Measurements from ENCODE around the gene MUC16. TPM values are rescaled to one million over a fixed set of nuclear protein-coding genes. Genes with fewer than 3 reads are reported as not detected.
"Not testable (repeated sequence)": the region's sequence is repeated elsewhere in the genome, so short reads cannot be mapped to it uniquely, and the experiment has no call there.

Gene MUC16
- total and polyA plus RNA-seq, 2 donors (not counting 1 experiment from before 2014, with no cell fraction given) = 0.91 to 1.1 TPM

GRCh38 chr19:9054765-9055164 lies 44.6 kb upstream of the MUC16 start:
- Histone ChIP-seq H3K9ac (ENCODE audit: low read length) (no peak overlapping the region), H4K20me1 (ENCODE audit: control insufficient read depth, insufficient read depth, low read length, poor library complexity, severe bottlenecking) (no peaks in the 10 kb centered on the region), H3K36me3 (replicated peaks in 1 of 2; ENCODE audit: control extremely low read depth in 1 of 2, control insufficient read depth in 1 of 2, extremely low read depth in 1 of 2, insufficient read depth in 2 of 2, low read length in 1 of 2) (no peaks in the 10 kb centered on the region), H3K4me3 (ENCODE audit: control extremely low read depth in 1 of 5, extremely low read depth in 1 of 5, insufficient read depth in 1 of 5, low read depth in 2 of 5, low read length in 4 of 5) (no peak overlapping the region), H3K4me2 (replicated peaks; ENCODE audit: low read depth, low read length, poor library complexity, severe bottlenecking) (no peak overlapping the region), H3K27ac (ENCODE audit: low read length in 2 of 2) (no peak overlapping the region), H3K4me1 (ENCODE audit: control insufficient read depth in 2 of 2, insufficient read depth in 2 of 2, low read length in 2 of 2) (no peaks in the 10 kb centered on the region), H3K9me3 (ENCODE audit: control extremely low read depth in 1 of 3, control insufficient read depth in 2 of 3, insufficient read depth in 1 of 3, low read length in 2 of 3) (peaks cover 0 to 7% (median 0%) of the 10 kb centered on the region in 3 donors), H2AFZ (ENCODE audit: insufficient read depth, low read depth, low read length, poor library complexity, severe bottlenecking) (no peak overlapping the region), H3K79me2 (ENCODE audit: control insufficient read depth, insufficient read depth, low read length) (no peaks in the 10 kb centered on the region), H3K27me3 (replicated peaks in 1 of 4; ENCODE audit: control extremely low read depth in 1 of 4, control insufficient read depth in 3 of 4, insufficient read depth in 4 of 4, low read length in 3 of 4) (no peaks in the 10 kb centered on the region)
- ChIA-PET CTCF (interaction anchor here (0.6 kb wide), 1 partner anchor 401 kb away, joined by 4 read pairs; no protein-coding TSS in a partner anchor), POLR2A (no interaction called here)
- DNase-seq (no peak), ATAC-seq (ENCODE audit: low read depth) (no peak)
- TF ChIP-seq EZH2 (IDR thresholded peaks at IDR 0.05; ENCODE audit: borderline replicate concordance, insufficient read depth, low read depth, low read length, poor library complexity, severe bottlenecking) (no peak), CTCF (IDR thresholded peaks at IDR 0.05) (no peak)
- intact Hi-C loops (cut with micrococcal nuclease) = no loop called here
- no peaks in the 10 kb centered on the region for H3K4me1 Mint-ChIP-seq
- H3K27ac Mint-ChIP-seq = no peak overlapping the region
- no peaks in the 10 kb centered on the region for H3K9me3 Mint-ChIP-seq (ENCODE audit: insufficient read depth)
- H3K27me3 Mint-ChIP-seq = no peaks in the 10 kb centered on the region
- H3K4me3 Mint-ChIP-seq = no peak overlapping the region
- 42% methylated on average over 1 of the region's 8 CpGs for WGBS (ENCODE audit: insufficient coverage)

GRCh38 chr19:9054207-9054606 lies 44.0 kb upstream of the MUC16 start:
- intact Hi-C loops (cut with micrococcal nuclease) = no loop called here
- no peaks in the 10 kb centered on the region for H3K79me2 ChIP-seq (ENCODE audit: control insufficient read depth, insufficient read depth, low read length)
- POLR2A ChIA-PET = no interaction called here
- no peak overlapping the region for H3K27ac Mint-ChIP-seq
- H3K9me3 ChIP-seq (ENCODE audit: control extremely low read depth in 1 of 3, control insufficient read depth in 2 of 3, insufficient read depth in 1 of 3, low read length in 2 of 3) = peaks cover 0 to 7% (median 0%) of the 10 kb centered on the region in 3 donors
- WGBS (ENCODE audit: insufficient coverage) = 92% methylated on average over 6 of the region's 8 CpGs
- no peak overlapping the region for H3K9ac ChIP-seq (ENCODE audit: low read length)
- H2AFZ ChIP-seq (ENCODE audit: insufficient read depth, low read depth, low read length, poor library complexity, severe bottlenecking) = no peak overlapping the region
- no peak overlapping the region for H3K4me2 ChIP-seq (replicated peaks; ENCODE audit: low read depth, low read length, poor library complexity, severe bottlenecking)
- ATAC-seq (ENCODE audit: low read depth) (no peak), DNase-seq (no peak)
- no peak overlapping the region for H3K4me3 ChIP-seq (ENCODE audit: control extremely low read depth in 1 of 5, extremely low read depth in 1 of 5, insufficient read depth in 1 of 5, low read depth in 2 of 5, low read length in 4 of 5)
- H3K4me1 Mint-ChIP-seq = no peaks in the 10 kb centered on the region
- no peaks in the 10 kb centered on the region for H3K36me3 ChIP-seq (replicated peaks in 1 of 2; ENCODE audit: control extremely low read depth in 1 of 2, control insufficient read depth in 1 of 2, extremely low read depth in 1 of 2, insufficient read depth in 2 of 2, low read length in 1 of 2)
- H3K9me3 Mint-ChIP-seq (ENCODE audit: insufficient read depth) = no peaks in the 10 kb centered on the region
- H3K27me3 ChIP-seq (replicated peaks in 1 of 4; ENCODE audit: control extremely low read depth in 1 of 4, control insufficient read depth in 3 of 4, insufficient read depth in 4 of 4, low read length in 3 of 4) = no peaks in the 10 kb centered on the region
- no peaks in the 10 kb centered on the region for H3K27me3 Mint-ChIP-seq
- no peaks in the 10 kb centered on the region for H3K4me1 ChIP-seq (ENCODE audit: control insufficient read depth in 2 of 2, insufficient read depth in 2 of 2, low read length in 2 of 2)
- TF ChIP-seq CTCF (IDR thresholded peaks at IDR 0.05) (no peak), EZH2 (IDR thresholded peaks at IDR 0.05; ENCODE audit: borderline replicate concordance, insufficient read depth, low read depth, low read length, poor library complexity, severe bottlenecking) (no peak)
- H4K20me1 ChIP-seq (ENCODE audit: control insufficient read depth, insufficient read depth, low read length, poor library complexity, severe bottlenecking) = no peaks in the 10 kb centered on the region
- CTCF ChIA-PET = interaction anchor here (0.6 kb wide), 1 partner anchor 401 kb away, joined by 4 read pairs; no protein-coding TSS in a partner anchor
- no peak overlapping the region for H3K27ac ChIP-seq (ENCODE audit: low read length in 2 of 2)
- no peak overlapping the region for H3K4me3 Mint-ChIP-seq

- H3K27ac Mint-ChIP-seq; CTCF ChIA-PET; H3K4me1 Mint-ChIP-seq; intact Hi-C loops (cut with micrococcal nuclease); H3K27me3 ChIP-seq (replicated peaks in 1 of 4; ENCODE audit: control extremely low read depth in 1 of 4, control insufficient read depth in 3 of 4, insufficient read depth in 4 of 4, low read length in 3 of 4); H3K79me2 ChIP-seq (ENCODE audit: control insufficient read depth, insufficient read depth, low read length); H3K36me3 ChIP-seq (replicated peaks in 1 of 2; ENCODE audit: control extremely low read depth in 1 of 2, control insufficient read depth in 1 of 2, extremely low read depth in 1 of 2, insufficient read depth in 2 of 2, low read length in 1 of 2); H3K27me3 Mint-ChIP-seq; POLR2A ChIA-PET; DNase-seq; H4K20me1 ChIP-seq (ENCODE audit: control insufficient read depth, insufficient read depth, low read length, poor library complexity, severe bottlenecking); H3K9me3 ChIP-seq (ENCODE audit: control extremely low read depth in 1 of 3, control insufficient read depth in 2 of 3, insufficient read depth in 1 of 3, low read length in 2 of 3); H2AFZ ChIP-seq (ENCODE audit: insufficient read depth, low read depth, low read length, poor library complexity, severe bottlenecking); H3K4me2 ChIP-seq (replicated peaks; ENCODE audit: low read depth, low read length, poor library complexity, severe bottlenecking); H3K4me3 Mint-ChIP-seq; H3K9me3 Mint-ChIP-seq (ENCODE audit: insufficient read depth); ATAC-seq (ENCODE audit: low read depth); H3K4me3 ChIP-seq (ENCODE audit: control extremely low read depth in 1 of 5, extremely low read depth in 1 of 5, insufficient read depth in 1 of 5, low read depth in 2 of 5, low read length in 4 of 5); H3K9ac ChIP-seq (ENCODE audit: low read length); H3K4me1 ChIP-seq (ENCODE audit: control insufficient read depth in 2 of 2, insufficient read depth in 2 of 2, low read length in 2 of 2); H3K27ac ChIP-seq (ENCODE audit: low read length in 2 of 2): not testable (repeated sequence)
- WGBS (ENCODE audit: insufficient coverage) = 100% methylated on average over 1 of the region's 6 CpGs
These were observed 43.5 kb upstream of the MUC16 start for GRCh38 chr19:9053674-9054073.

All from B cell (primary cell).